ENCODE measurements around the gene VIM. TPM values are rescaled to one million over a fixed set of nuclear protein-coding genes. Genes with fewer than 3 reads are reported as not detected.

The VIM gene
- total and polyA plus RNA-seq, 2 donors (not counting 1 experiment from before 2014, with no cell fraction given): 343 to 375 TPM

DNA sequence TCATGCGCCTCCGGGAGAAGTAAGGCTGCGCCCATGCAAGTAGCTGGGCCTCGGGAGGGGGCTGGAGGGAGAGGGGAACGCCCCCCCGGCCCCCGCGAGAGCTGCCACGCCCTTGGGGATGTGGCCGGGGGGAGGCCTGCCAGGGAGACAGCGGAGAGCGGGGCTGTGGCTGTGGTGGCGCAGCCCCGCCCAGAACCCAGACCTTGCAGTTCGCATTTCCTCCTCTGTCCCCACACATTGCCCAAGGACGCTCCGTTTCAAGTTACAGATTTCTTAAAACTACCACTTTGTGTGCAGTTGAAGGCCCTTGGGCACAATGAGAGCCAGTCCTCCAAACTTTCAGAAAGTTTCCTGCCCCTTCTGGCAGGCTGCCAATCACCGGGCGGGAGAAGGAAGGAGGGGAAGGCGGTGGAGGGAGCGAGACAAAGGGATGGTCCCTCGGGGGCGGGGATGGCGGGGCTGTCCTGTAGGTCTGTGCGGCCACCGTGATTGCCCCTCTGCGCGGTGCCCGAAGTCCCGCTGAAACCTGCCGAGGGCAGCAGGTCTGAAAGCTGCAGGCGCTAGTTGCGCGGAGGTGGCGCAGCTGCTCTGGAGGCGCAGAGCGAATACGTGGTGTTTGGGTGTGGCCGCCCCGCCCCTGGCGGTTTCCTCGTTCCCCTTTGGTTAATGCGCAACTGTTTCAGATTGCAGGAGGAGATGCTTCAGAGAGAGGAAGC is 2.1 kb downstream of the VIM start:
- WGBS (ENCODE audit: insufficient coverage): under 1% methylated on average over 40 of the region's 43 CpGs
- peak overlapping the region; percentile 100 for H3K27ac Mint-ChIP-seq
- peak overlapping the region; percentile 78 to 89 (median 82) for H3K4me3 ChIP-seq (ENCODE audit: control extremely low read depth in 1 of 5, extremely low read depth in 1 of 5, insufficient read depth in 1 of 5, low read depth in 2 of 5, low read length in 4 of 5)
- CTCF ChIA-PET: interaction anchor here (0.6 to 7.0 kb wide), 20 partner anchors 15 to 417 kb away, joined by 3 to 94 read pairs (median 6); partner anchors contain the start of genes RSU1, STAM and TRDMT1
- H3K9me3 ChIP-seq (ENCODE audit: control extremely low read depth in 1 of 3, control insufficient read depth in 2 of 3, insufficient read depth in 1 of 3, low read length in 2 of 3): no peaks in the 10 kb centered on the region
- POLR2A ChIA-PET: interaction anchor here (0.6 to 4.8 kb wide), 9 partner anchors 8 to 1429 kb away, joined by 3 to 91 read pairs (median 4); partner anchors contain the start of genes ARL5B, PTER, RSU1 and TRDMT1
- DNase-seq (peak; percentile 96), ATAC-seq (ENCODE audit: low read depth) (peak; percentile 59)
- peak overlapping the region; percentile 90 for H3K9ac ChIP-seq (ENCODE audit: low read length)
- peaks cover 31% of the 10 kb centered on the region in 2 donors for H3K4me1 ChIP-seq (ENCODE audit: control insufficient read depth in 2 of 2, insufficient read depth in 2 of 2, low read length in 2 of 2)
- H3K4me2 ChIP-seq (replicated peaks; ENCODE audit: low read depth, low read length, poor library complexity, severe bottlenecking): peak overlapping the region; percentile 81
- H3K36me3 ChIP-seq (replicated peaks in 1 of 2; ENCODE audit: control extremely low read depth in 1 of 2, control insufficient read depth in 1 of 2, extremely low read depth in 1 of 2, insufficient read depth in 2 of 2, low read length in 1 of 2): peaks cover 26 to 43% of the 10 kb centered on the region in 2 experiments
- H2AFZ ChIP-seq (ENCODE audit: insufficient read depth, low read depth, low read length, poor library complexity, severe bottlenecking): peak overlapping the region; percentile 80
- peaks cover 39% of the 10 kb centered on the region for H3K4me1 Mint-ChIP-seq
- TF ChIP-seq EZH2 (IDR thresholded peaks at IDR 0.05; ENCODE audit: borderline replicate concordance, insufficient read depth, low read depth, low read length, poor library complexity, severe bottlenecking): no peak
- no peak for TF ChIP-seq CTCF (IDR thresholded peaks at IDR 0.05)
- no peaks in the 10 kb centered on the region for H3K27me3 Mint-ChIP-seq
- H3K27me3 ChIP-seq (replicated peaks in 1 of 4; ENCODE audit: control extremely low read depth in 1 of 4, control insufficient read depth in 3 of 4, insufficient read depth in 4 of 4, low read length in 3 of 4): no peaks in the 10 kb centered on the region
- H3K9me3 Mint-ChIP-seq (ENCODE audit: insufficient read depth): no peaks in the 10 kb centered on the region
- H3K79me2 ChIP-seq (ENCODE audit: control insufficient read depth, insufficient read depth, low read length): peaks cover 19% of the 10 kb centered on the region
- H3K4me3 Mint-ChIP-seq: peak overlapping the region; percentile 99
- peaks cover 58% of the 10 kb centered on the region for H4K20me1 ChIP-seq (ENCODE audit: control insufficient read depth, insufficient read depth, low read length, poor library complexity, severe bottlenecking)
- peak overlapping the region; percentile 91 to 97 for H3K27ac ChIP-seq (ENCODE audit: low read length in 2 of 2)
- intact Hi-C loops (cut with micrococcal nuclease): loop anchor here (1.0 to 10.0 kb wide), 9 partner anchors 24 to 1429 kb away; partner anchors contain the start of genes ARL5B, MINDY3, PTER and RSU1

DNA sequence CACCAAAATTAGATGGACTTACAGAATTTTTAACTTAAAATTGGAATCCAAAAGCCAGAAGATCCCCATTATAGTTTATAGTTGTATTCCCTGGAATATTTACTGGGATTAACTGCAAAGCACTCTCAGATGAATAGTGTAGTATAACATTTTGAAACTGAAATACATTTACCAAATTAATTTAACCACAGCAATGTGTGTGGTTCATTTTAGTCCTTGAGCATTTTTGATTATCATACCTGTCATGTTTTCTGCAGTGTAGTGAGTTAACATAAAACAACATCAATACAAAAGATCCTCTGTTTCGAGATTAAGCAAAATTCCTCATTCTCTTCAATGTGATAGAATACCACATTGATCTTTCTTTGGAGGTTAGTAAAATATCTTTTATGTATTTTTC is 3.7 kb downstream of the VIM start:
- peak overlapping the region; percentile 41 for H3K27ac Mint-ChIP-seq
- WGBS (ENCODE audit: insufficient coverage): no CpG with 5 or more reads among the region's 1 CpG
- no peak for ATAC-seq (ENCODE audit: low read depth)
- POLR2A ChIA-PET: no interaction called here
- H3K9me3 ChIP-seq (ENCODE audit: control extremely low read depth in 1 of 3, control insufficient read depth in 2 of 3, insufficient read depth in 1 of 3, low read length in 2 of 3): no peaks in the 10 kb centered on the region
- H3K36me3 ChIP-seq (replicated peaks in 1 of 2; ENCODE audit: control extremely low read depth in 1 of 2, control insufficient read depth in 1 of 2, extremely low read depth in 1 of 2, insufficient read depth in 2 of 2, low read length in 1 of 2): peaks cover 32 to 59% of the 10 kb centered on the region in 2 experiments
- H3K4me3 ChIP-seq (ENCODE audit: control extremely low read depth in 1 of 5, extremely low read depth in 1 of 5, insufficient read depth in 1 of 5, low read depth in 2 of 5, low read length in 4 of 5): no peak overlapping the region
- no peak overlapping the region for H3K27ac ChIP-seq (ENCODE audit: low read length in 2 of 2)
- H3K27me3 ChIP-seq (replicated peaks in 1 of 4; ENCODE audit: control extremely low read depth in 1 of 4, control insufficient read depth in 3 of 4, insufficient read depth in 4 of 4, low read length in 3 of 4): no peaks in the 10 kb centered on the region
- intact Hi-C loops (cut with micrococcal nuclease): loop anchor here (2.0 to 10.0 kb wide), 4 partner anchors 47 to 1427 kb away; partner anchors contain the start of genes ARL5B and PTER
- DNase-seq: no peak
- no peak overlapping the region for H3K9ac ChIP-seq (ENCODE audit: low read length)
- H4K20me1 ChIP-seq (ENCODE audit: control insufficient read depth, insufficient read depth, low read length, poor library complexity, severe bottlenecking): peaks cover 63% of the 10 kb centered on the region
- no peak for TF ChIP-seq EZH2 (IDR thresholded peaks at IDR 0.05; ENCODE audit: borderline replicate concordance, insufficient read depth, low read depth, low read length, poor library complexity, severe bottlenecking)
- no peak for TF ChIP-seq CTCF (IDR thresholded peaks at IDR 0.05)
- H3K4me1 Mint-ChIP-seq: peaks cover 32% of the 10 kb centered on the region
- H2AFZ ChIP-seq (ENCODE audit: insufficient read depth, low read depth, low read length, poor library complexity, severe bottlenecking): no peak overlapping the region
- peaks cover 5% of the 10 kb centered on the region for H3K79me2 ChIP-seq (ENCODE audit: control insufficient read depth, insufficient read depth, low read length)
- CTCF ChIA-PET: interaction anchor here (1.2 to 7.0 kb wide), 7 partner anchors 8 to 418 kb away, joined by 4 to 94 read pairs (median 13); partner anchors contain the start of genes RSU1 and TRDMT1
- H3K9me3 Mint-ChIP-seq (ENCODE audit: insufficient read depth): no peaks in the 10 kb centered on the region
- H3K4me2 ChIP-seq (replicated peaks; ENCODE audit: low read depth, low read length, poor library complexity, severe bottlenecking): no peak overlapping the region
- H3K4me3 Mint-ChIP-seq: peak overlapping the region; percentile 54
- H3K27me3 Mint-ChIP-seq: no peaks in the 10 kb centered on the region
- peaks cover 25 to 26% of the 10 kb centered on the region in 2 donors for H3K4me1 ChIP-seq (ENCODE audit: control insufficient read depth in 2 of 2, insufficient read depth in 2 of 2, low read length in 2 of 2)
